SJSA1 (cell line): ENCODE measurements around the gene SEL1L2. TPM values are rescaled to one million over a fixed set of nuclear protein-coding genes. Genes with fewer than 3 reads are reported as not detected.

ENCODE experiments used
- DNase-seq, 2 experiments: peaks; one replicate each; pipeline ENCODE4 v3.0.0-alpha.2; 2015 to 2020; ENCODE audit warnings: low spot score in 2 of 2, low read depth in 1 of 2
- H3K27ac ChIP-seq: fragments of 250-450 bp; sonication (Bioruptor Pico); 2 replicates; pipeline ENCODE4 v1.5.1; 2020; ENCODE audit warnings: mild to moderate bottlenecking, moderate library complexity
- H3K27me3 ChIP-seq: fragments of 250-450 bp; sonication (Bioruptor Pico); replicated peaks from 2 replicates; pipeline ENCODE4 v1.5.1; 2020; ENCODE audit warnings: mild to moderate bottlenecking, moderate library complexity
- H3K36me3 ChIP-seq: fragments of 250-450 bp; sonication (Bioruptor Pico); 2 replicates; pipeline ENCODE4 v1.5.1; 2020; ENCODE audit warnings: mild to moderate bottlenecking
- H3K4me1 ChIP-seq: fragments of 250-450 bp; sonication (Bioruptor Pico); replicated peaks from 2 replicates; pipeline ENCODE4 v1.6.1; 2021; ENCODE audit warnings: mild to moderate bottlenecking
- H3K4me3 ChIP-seq: fragments of 250-450 bp; sonication (Bioruptor Pico); 2 replicates; pipeline ENCODE4 v1.5.1; 2020; ENCODE audit warnings: mild to moderate bottlenecking
- H3K9me3 ChIP-seq: fragments of 250-450 bp; sonication (Bioruptor Pico); replicated peaks from 2 replicates; pipeline ENCODE4 v1.5.1; 2020; ENCODE audit warnings: mild to moderate bottlenecking
- total RNA-seq: library from RNA; depleted of rRNA; stranded (reverse); fragments of >200 nt; shearing (Covaris generic); gene quantifications from 2 replicates; pipeline ENCODE4 v1.2.3, GENCODE V29; 2014

The SEL1L2 gene
- total RNA-seq, 1 experiment from 2014 or later: not detected

GRCh38 chr20:13913131-13913530, 77.3 kb downstream of the SEL1L2 start:
- Histone ChIP-seq H3K27ac (no peak overlapping the region), H3K36me3 (no peaks in the 10 kb centered on the region), H3K9me3 (no peaks in the 10 kb centered on the region), H3K4me3 (no peak overlapping the region), H3K27me3 (no peaks in the 10 kb centered on the region), H3K4me1 (no peaks in the 10 kb centered on the region)
- DNase-seq: no peak

DNA sequence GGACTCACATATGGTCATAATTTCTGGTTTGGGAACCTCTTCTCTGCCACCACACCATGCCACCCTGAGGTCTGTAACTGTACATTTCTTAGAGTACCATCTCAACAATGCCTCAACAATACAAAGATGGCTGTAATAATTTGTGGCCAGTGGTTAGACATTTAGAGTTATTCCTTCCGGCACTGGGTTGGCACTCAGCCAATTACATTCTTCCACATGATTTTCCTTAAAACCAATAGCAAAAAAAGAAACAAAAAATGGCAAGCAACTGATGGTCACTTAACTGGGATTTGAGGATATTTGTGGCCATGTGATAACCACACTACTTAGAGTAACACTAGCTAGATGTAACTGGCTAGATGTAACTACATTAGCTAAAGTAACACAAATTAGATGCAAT, 79.9 kb downstream of the SEL1L2 start:
- H3K4me1 ChIP-seq: no peaks in the 10 kb centered on the region
- DNase-seq: no peak
- H3K4me3 ChIP-seq: no peak overlapping the region
- no peaks in the 10 kb centered on the region for H3K9me3 ChIP-seq
- H3K36me3 ChIP-seq: no peaks in the 10 kb centered on the region
- no peak overlapping the region for H3K27ac ChIP-seq
- no peaks in the 10 kb centered on the region for H3K27me3 ChIP-seq

DNA sequence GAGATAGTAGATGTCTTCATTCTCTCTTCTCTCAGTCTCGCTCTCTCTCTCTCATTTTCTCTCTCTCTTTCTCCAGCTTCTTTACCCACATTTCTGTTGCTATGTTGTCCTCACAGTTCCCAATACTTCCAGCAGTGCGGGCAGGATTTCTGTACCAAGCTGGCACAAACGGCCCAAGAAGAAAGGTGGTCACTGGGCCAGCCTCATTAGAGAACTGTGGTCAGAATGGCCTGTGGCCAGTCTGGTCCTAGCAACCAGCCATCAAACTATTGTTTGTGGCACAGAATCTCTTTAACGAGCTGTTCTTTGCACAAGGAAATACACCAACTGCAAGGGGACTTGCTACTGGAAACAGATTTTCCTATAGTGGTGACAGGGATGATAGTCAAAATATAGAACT, 81.3 kb downstream of the SEL1L2 start:
- Histone ChIP-seq H3K4me1 (no peaks in the 10 kb centered on the region), H3K9me3 (no peaks in the 10 kb centered on the region), H3K4me3 (no peak overlapping the region), H3K27ac (no peak overlapping the region), H3K36me3 (no peaks in the 10 kb centered on the region), H3K27me3 (no peaks in the 10 kb centered on the region)
- DNase-seq: no peak

GRCh38 chr20:13904766-13905165, 85.6 kb downstream of the SEL1L2 start:
- DNase-seq: no peak
- H3K36me3 ChIP-seq: no peaks in the 10 kb centered on the region
- H3K9me3 ChIP-seq: no peaks in the 10 kb centered on the region
- no peak overlapping the region for H3K4me3 ChIP-seq
- H3K27ac ChIP-seq: no peak overlapping the region
- H3K27me3 ChIP-seq: no peaks in the 10 kb centered on the region
- no peaks in the 10 kb centered on the region for H3K4me1 ChIP-seq

DNA sequence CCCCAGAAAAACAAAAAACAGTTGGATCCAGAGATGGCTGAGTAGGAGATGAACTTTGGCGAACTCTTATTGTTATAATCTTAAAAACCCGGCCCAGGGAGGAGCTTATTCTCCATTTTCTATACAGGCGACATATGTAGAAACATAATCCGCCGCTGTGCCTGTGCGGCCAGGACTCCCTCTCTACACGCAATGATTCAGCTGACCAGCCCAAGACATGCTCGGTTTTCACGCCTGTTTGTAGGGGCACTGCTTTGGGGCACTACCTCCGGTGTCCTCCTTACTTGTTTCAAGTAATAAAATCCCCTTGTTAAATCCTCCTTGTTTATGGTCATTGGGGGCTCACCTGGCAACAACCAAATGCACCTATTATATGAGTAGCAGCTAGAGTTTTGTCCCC, 89.9 kb downstream of the SEL1L2 start:
- Histone ChIP-seq H3K27me3 (no peaks in the 10 kb centered on the region), H3K4me1 (no peaks in the 10 kb centered on the region), H3K27ac (no peak overlapping the region), H3K4me3 (no peak overlapping the region), H3K36me3 (no peaks in the 10 kb centered on the region), H3K9me3 (no peaks in the 10 kb centered on the region)
- DNase-seq: no peak

- DNase-seq: no peak
Measured at GRCh38 chr20:13898012-13898612, 92.3 kb downstream of the SEL1L2 start.

DNA sequence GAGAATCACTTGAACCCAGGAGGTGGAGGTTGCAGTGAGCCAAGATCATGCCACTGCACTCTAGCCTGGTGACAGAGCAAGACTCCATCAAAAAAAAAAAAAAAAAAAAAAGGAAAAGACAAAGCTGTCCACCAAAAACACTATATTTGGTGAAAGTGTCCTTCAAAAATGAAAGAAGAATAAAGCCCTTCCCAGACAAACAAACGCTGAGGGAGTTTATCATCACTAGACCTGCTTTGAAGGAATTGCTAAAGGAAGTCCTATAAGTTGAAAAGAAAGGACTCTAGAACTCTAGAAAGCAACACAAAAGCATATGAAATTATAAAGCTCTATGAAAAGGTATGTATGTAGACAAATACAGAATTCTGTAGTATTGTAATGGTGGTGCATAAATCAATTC, 98.8 kb downstream of the SEL1L2 start:
- Histone ChIP-seq H3K27me3 (no peaks in the 10 kb centered on the region), H3K27ac (no peak overlapping the region), H3K36me3 (no peaks in the 10 kb centered on the region), H3K9me3 (no peaks in the 10 kb centered on the region; the same call in 1 of the 2 replicates), H3K4me3 (no peak overlapping the region), H3K4me1 (no peaks in the 10 kb centered on the region)
- no peak for DNase-seq

More at GRCh38 chr20:13898012-13898612, 92.3 kb downstream of the SEL1L2 start:
- no peak overlapping the region for H3K4me3 ChIP-seq
- H3K27me3 ChIP-seq: no peaks in the 10 kb centered on the region
- no peaks in the 10 kb centered on the region for H3K4me1 ChIP-seq
- H3K27ac ChIP-seq: no peak overlapping the region
- H3K9me3 ChIP-seq: no peaks in the 10 kb centered on the region
- H3K36me3 ChIP-seq: no peaks in the 10 kb centered on the region

- Histone ChIP-seq H3K4me3 (no peak overlapping the region), H3K27ac (no peak overlapping the region), H3K36me3 (no peaks in the 10 kb centered on the region), H3K9me3 (no peaks in the 10 kb centered on the region), H3K27me3 (no peaks in the 10 kb centered on the region), H3K4me1 (no peaks in the 10 kb centered on the region)
- no peak for DNase-seq
Measured at GRCh38 chr20:13884803-13885202, 105.6 kb downstream of the SEL1L2 start.

DNA sequence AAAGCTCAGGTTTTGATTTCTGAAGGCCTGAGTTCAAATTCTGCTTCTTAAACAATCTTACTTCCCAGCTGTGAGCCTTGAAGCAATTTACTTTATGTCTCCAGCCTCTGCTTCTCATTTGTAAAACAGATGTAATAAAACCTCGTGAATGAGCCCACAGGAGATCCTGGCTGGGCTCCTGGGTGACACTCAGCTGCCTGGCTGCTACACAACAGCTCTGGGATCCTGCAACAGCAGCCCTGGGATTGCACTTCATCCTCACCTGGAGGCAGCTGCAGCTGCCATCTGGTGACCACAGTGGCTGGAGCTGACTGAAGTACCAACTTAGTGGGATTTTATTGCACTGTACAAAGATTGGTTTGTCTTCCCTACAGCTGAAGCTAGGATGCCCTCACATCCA, 107.0 kb downstream of the SEL1L2 start:
- DNase-seq: no peak
- no peaks in the 10 kb centered on the region for H3K9me3 ChIP-seq
- no peaks in the 10 kb centered on the region for H3K36me3 ChIP-seq
- H3K4me3 ChIP-seq: no peak overlapping the region
- H3K4me1 ChIP-seq: no peaks in the 10 kb centered on the region
- H3K27me3 ChIP-seq: no peaks in the 10 kb centered on the region
- H3K27ac ChIP-seq: no peak overlapping the region

DNA sequence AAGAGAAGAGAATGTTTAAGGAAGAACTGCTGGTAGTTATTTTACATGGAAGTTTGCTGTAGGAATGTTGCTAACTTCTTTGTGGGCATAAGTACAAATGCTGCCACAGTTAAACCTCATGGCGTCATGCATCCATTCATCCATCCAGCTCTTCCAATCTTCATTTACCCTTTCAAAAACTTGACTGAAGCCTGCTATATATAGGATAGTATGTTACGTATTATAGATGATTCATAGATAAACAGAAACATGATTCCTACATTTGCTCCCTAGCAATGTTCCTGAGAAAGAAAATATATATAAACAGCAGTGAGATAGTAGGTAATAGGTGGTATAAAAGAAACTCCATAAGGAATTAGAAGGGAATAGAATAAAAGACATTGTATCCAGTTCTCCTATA, 111.8 kb downstream of the SEL1L2 start:
- no peaks in the 10 kb centered on the region for H3K36me3 ChIP-seq
- H3K9me3 ChIP-seq: no peaks in the 10 kb centered on the region
- no peak overlapping the region for H3K27ac ChIP-seq
- no peaks in the 10 kb centered on the region for H3K4me1 ChIP-seq
- DNase-seq: no peak
- H3K4me3 ChIP-seq: no peak overlapping the region
- H3K27me3 ChIP-seq: no peaks in the 10 kb centered on the region

- Histone ChIP-seq H3K9me3 (no peaks in the 10 kb centered on the region), H3K27me3 (no peaks in the 10 kb centered on the region)
Measured at GRCh38 chr20:13877793-13878192, 112.6 kb downstream of the SEL1L2 start.

DNA sequence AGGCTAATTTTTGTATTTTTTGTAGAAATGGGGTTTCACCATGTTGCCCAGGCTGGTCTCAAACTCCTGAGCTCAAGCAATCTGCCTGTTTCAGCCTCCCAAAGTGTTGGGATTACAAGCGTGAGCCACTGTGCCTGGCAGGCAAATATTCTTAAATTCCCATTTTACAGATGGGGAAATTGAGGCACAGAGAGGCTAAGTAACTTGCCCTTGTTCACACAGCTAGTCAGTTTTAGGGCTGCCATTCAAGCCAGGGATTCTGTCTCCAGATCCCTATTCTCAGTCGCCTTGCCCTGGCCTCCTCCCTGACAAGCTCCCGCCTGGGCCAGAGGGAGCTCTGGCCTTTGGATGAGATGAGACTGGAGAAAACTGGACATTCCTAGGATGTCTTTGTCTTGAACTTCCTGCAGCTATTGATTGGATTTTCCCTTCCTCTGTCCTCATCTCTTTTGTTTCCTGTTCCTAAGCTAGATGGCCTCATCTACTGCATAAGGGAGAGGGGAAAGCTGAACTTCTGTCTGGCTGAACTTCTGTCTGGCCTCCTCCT, 115.1 kb downstream of the SEL1L2 start:
- Histone ChIP-seq H3K27ac (no peak overlapping the region), H3K4me3 (no peak overlapping the region), H3K27me3 (no peaks in the 10 kb centered on the region), H3K4me1 (no peaks in the 10 kb centered on the region), H3K9me3 (no peaks in the 10 kb centered on the region), H3K36me3 (no peaks in the 10 kb centered on the region)
- DNase-seq: no peak

More at GRCh38 chr20:13877793-13878192, 112.6 kb downstream of the SEL1L2 start:
- H3K4me3 ChIP-seq: no peak overlapping the region
- H3K27ac ChIP-seq: no peak overlapping the region
- no peak for DNase-seq
- H3K36me3 ChIP-seq: no peaks in the 10 kb centered on the region
- H3K4me1 ChIP-seq: no peaks in the 10 kb centered on the region

DNA sequence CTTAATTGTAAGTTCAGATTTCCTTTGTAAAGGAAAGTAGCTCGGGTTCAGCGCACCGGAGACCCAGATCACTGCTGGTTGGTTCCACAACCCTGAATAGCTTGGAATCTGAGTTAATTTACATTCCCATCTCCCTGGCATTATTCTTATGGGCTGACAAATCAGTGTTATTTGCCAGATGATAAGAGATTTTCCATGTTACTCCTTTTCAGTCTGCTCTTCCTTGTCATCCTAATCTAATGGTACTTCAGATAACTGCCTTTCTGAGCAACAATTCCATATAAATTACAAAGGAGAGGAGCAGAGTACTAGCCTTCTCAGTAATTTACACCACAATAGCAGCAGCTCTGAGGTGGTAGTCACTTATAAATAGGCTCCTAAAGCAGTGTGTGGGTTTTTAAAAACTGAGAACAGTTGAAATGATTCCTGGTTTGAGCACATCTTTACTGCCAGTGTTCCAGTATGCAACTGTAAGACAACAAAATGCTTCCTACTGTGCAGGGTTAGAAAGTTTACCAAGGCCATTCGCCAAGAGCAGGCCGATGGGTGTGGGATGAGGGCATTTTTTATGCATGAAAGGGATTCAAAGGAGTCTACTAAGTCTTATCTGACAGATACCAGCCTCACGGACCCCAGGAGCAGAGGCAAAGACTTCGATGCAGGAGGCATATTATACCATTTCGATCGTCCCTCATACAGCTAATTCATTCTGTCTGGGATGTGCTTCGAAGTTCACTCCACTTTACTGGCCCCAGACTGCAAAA, 115.8 kb downstream of the SEL1L2 start:
- Histone ChIP-seq H3K9me3 (no peaks in the 10 kb centered on the region), H3K4me3 (no peak overlapping the region), H3K27ac (no peak overlapping the region), H3K27me3 (no peaks in the 10 kb centered on the region), H3K36me3 (no peaks in the 10 kb centered on the region), H3K4me1 (no peaks in the 10 kb centered on the region)
- no peak for DNase-seq

DNA sequence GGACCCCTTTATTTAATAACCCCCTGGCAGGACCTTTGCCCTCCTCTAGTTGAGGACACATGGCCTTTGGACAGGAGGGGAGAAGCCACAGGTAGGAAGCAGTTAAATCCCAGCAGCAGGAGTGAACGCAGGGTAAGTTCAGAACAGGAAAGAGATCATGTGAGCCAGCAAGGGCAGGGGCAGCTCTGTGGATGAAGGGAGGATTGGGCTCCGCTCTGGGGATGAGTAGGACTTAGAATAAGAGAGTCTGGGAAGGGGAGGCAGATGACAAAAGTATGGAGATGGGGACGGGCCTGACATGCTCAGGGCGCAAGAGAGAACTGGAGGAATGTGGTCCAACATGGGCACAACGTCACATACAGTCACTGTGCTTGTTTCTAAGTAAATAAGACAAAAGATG, 116.6 kb downstream of the SEL1L2 start:
- H3K27me3 ChIP-seq: no peaks in the 10 kb centered on the region
- H3K36me3 ChIP-seq: no peaks in the 10 kb centered on the region
- DNase-seq: no peak
- H3K4me1 ChIP-seq: no peaks in the 10 kb centered on the region
- H3K9me3 ChIP-seq: no peaks in the 10 kb centered on the region
- no peak overlapping the region for H3K27ac ChIP-seq
- H3K4me3 ChIP-seq: no peak overlapping the region
